ENCODE results near the gene NACA2. TPM values are rescaled to one million over a fixed set of nuclear protein-coding genes. Genes with fewer than 3 reads are reported as not detected.

Gene NACA2
- total and polyA plus RNA-seq, 4 donors, result 0.08 to 0.32 TPM; not detected in 2

- Histone ChIP-seq H3K27ac (ENCODE audit: low read depth in 1 of 2, low read length in 2 of 2) (no peak overlapping the region), H3K9me3 (ENCODE audit: control insufficient read depth in 4 of 4, low read length in 3 of 4) (no peaks in the 10 kb centered on the region), H3K9ac (ENCODE audit: low read depth in 1 of 2, low read length in 2 of 2) (no peak overlapping the region), H3K4me1 (ENCODE audit: control insufficient read depth in 4 of 4, insufficient read depth in 4 of 4, low read length in 3 of 4) (peaks cover 0 to 4% (median under 1%) of the 10 kb centered on the region in 4 donors), H3K36me3 (ENCODE audit: control insufficient read depth in 4 of 4, insufficient read depth in 3 of 4, low read depth in 1 of 4, low read length in 3 of 4) (no peaks in the 10 kb centered on the region), H3K4me3 (ENCODE audit: low read depth in 1 of 3, low read length in 3 of 3) (no peak overlapping the region), H3K27me3 (ENCODE audit: control insufficient read depth in 4 of 4, insufficient read depth in 4 of 4, low read length in 3 of 4) (no peaks in the 10 kb centered on the region)
- WGBS, result 79% methylated on average over 3 of the region's 3 CpGs
- TF ChIP-seq CTCF (IDR thresholded peaks at IDR 0.05; ENCODE audit: low read depth, low read length, missing input control), result peak; percentile 16
- no peak for TF ChIP-seq RXRA (IDR thresholded peaks at IDR 0.05)
- no peak for TF ChIP-seq NR2F2 (IDR thresholded peaks at IDR 0.05)
- TF ChIP-seq MAX (IDR thresholded peaks at IDR 0.05), result no peak
- peak; percentile 29 to 61 for TF ChIP-seq RAD21 (IDR thresholded peaks at IDR 0.05)
- TF ChIP-seq SP1 (IDR thresholded peaks at IDR 0.05), result no peak
- TF ChIP-seq GABPA (IDR thresholded peaks at IDR 0.05 in 1 of 2, conservative IDR thresholded peaks at IDR 0.05 in 1 of 2), result no peak
- DNase-seq (ENCODE audit: low spot score), result no peak
Observed at GRCh38 chr17:61583242-61583641, 7.8 kb downstream of the NACA2 start.

GRCh38 chr17:61582593-61582992, 8.4 kb downstream of the NACA2 start:
- H3K4me1 ChIP-seq (ENCODE audit: control insufficient read depth in 4 of 4, insufficient read depth in 4 of 4, low read length in 3 of 4), result peaks cover 0 to 4% (median under 1%) of the 10 kb centered on the region in 4 donors
- no peaks in the 10 kb centered on the region for H3K9me3 ChIP-seq (ENCODE audit: control insufficient read depth in 4 of 4, low read length in 3 of 4)
- H3K4me3 ChIP-seq (ENCODE audit: low read depth in 1 of 3, low read length in 3 of 3), result no peak overlapping the region
- no peak for DNase-seq (ENCODE audit: low spot score)
- TF ChIP-seq SP1 (IDR thresholded peaks at IDR 0.05) (no peak), ZBTB33 (IDR thresholded peaks at IDR 0.05) (no peak), HNF4A (conservative IDR thresholded peaks at IDR 0.05) (no peak), RAD21 (IDR thresholded peaks at IDR 0.05) (no peak), RXRA (IDR thresholded peaks at IDR 0.05) (no peak), YY1 (IDR thresholded peaks at IDR 0.05) (no peak), TAF1 (conservative IDR thresholded peaks at IDR 0.05) (no peak)
- H3K9ac ChIP-seq (ENCODE audit: low read depth in 1 of 2, low read length in 2 of 2), result no peak overlapping the region
- H3K27me3 ChIP-seq (ENCODE audit: control insufficient read depth in 4 of 4, insufficient read depth in 4 of 4, low read length in 3 of 4), result no peaks in the 10 kb centered on the region
- no peak overlapping the region for H3K27ac ChIP-seq (ENCODE audit: low read depth in 1 of 2, low read length in 2 of 2)
- no peaks in the 10 kb centered on the region for H3K36me3 ChIP-seq (ENCODE audit: control insufficient read depth in 4 of 4, insufficient read depth in 3 of 4, low read depth in 1 of 4, low read length in 3 of 4)

GRCh38 chr17:61581611-61582349, 9.2 kb downstream of the NACA2 start:
- no peak for DNase-seq (ENCODE audit: low spot score)
- H3K9ac ChIP-seq (ENCODE audit: low read depth in 1 of 2, low read length in 2 of 2), result no peak overlapping the region
- TF ChIP-seq SP1 (IDR thresholded peaks at IDR 0.05) (peak; percentile 39), MAX (IDR thresholded peaks at IDR 0.05) (no peak), ATF3 (IDR thresholded peaks at IDR 0.05) (no peak), FOXA2 (IDR thresholded peaks at IDR 0.05) (no peak), TAF1 (conservative IDR thresholded peaks at IDR 0.05) (no peak), HNF4G (IDR thresholded peaks at IDR 0.05) (peak; percentile 6), NR2F2 (IDR thresholded peaks at IDR 0.05) (peak; percentile 37), GABPA (IDR thresholded peaks at IDR 0.05 in 1 of 2, conservative IDR thresholded peaks at IDR 0.05 in 1 of 2) (no peak), HNF4A (conservative IDR thresholded peaks at IDR 0.05) (peak; percentile 27 to 51), YY1 (IDR thresholded peaks at IDR 0.05) (no peak), ZBTB33 (IDR thresholded peaks at IDR 0.05) (no peak), RXRA (IDR thresholded peaks at IDR 0.05) (peak; percentile 29 to 45)
- H3K36me3 ChIP-seq (ENCODE audit: control insufficient read depth in 4 of 4, insufficient read depth in 3 of 4, low read depth in 1 of 4, low read length in 3 of 4), result no peaks in the 10 kb centered on the region
- no peak overlapping the region for H3K4me3 ChIP-seq (ENCODE audit: low read depth in 1 of 3, low read length in 3 of 3)
- H3K27ac ChIP-seq (ENCODE audit: low read depth in 1 of 2, low read length in 2 of 2), result no peak overlapping the region
- WGBS, result 55% methylated on average over 3 of the region's 3 CpGs
- no peaks in the 10 kb centered on the region for H3K9me3 ChIP-seq (ENCODE audit: control insufficient read depth in 4 of 4, low read length in 3 of 4)
- peaks cover 0 to 4% (median under 1%) of the 10 kb centered on the region in 4 donors for H3K4me1 ChIP-seq (ENCODE audit: control insufficient read depth in 4 of 4, insufficient read depth in 4 of 4, low read length in 3 of 4)
- H3K27me3 ChIP-seq (ENCODE audit: control insufficient read depth in 4 of 4, insufficient read depth in 4 of 4, low read length in 3 of 4), result no peaks in the 10 kb centered on the region
